B cell (primary cell): Measurements from ENCODE around the gene RSBN1.

Source experiments
- CTCF ChIP-seq: fragments of 200-600 bp; IDR thresholded peaks from one replicate; pipeline ENCODE4 v1.8.0; 2022; ENCODE audit warnings: antibody characterized with exemption, mild to moderate bottlenecking
- EZH2 ChIP-seq: IDR thresholded peaks from 2 replicates; pipeline ENCODE4 v1.6.1; 2012; ENCODE audit warnings: borderline replicate concordance, low read depth, mild to moderate bottlenecking, moderate library complexity, low read length; ENCODE audit not compliant: insufficient read depth, poor library complexity, severe bottlenecking

DNA sequence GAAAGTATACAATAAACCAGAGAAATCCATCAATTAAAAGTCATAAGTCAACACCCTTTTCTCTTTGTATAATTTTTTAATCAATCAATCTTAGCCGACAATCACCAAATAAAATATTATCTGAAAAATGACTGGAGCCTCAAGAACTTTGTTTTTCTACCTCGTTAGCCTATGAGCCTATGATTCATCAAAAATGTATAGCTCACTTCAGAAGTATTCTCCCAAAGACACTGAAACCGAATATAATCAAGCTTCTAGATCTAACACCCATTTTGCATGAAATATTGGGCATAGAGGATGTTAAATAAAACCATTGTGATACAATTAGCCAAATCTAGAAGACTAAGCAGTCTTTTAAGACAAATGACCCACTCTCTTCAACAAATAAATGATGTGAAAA lies 17.8 kb upstream of the RSBN1 start:
- no peak for TF ChIP-seq CTCF
- TF ChIP-seq EZH2 = no peak
